Panc1 (cell line): ENCODE measurements around the gene OTUB1.

ENCODE experiments used
- POLR2AphosphoS5 ChIP-seq: IDR thresholded peaks from 2 replicates; pipeline ENCODE4 v1.6.1; 2012; ENCODE audit warnings: mild to moderate bottlenecking, low read depth, low read length, moderate library complexity
- TCF7L2 ChIP-seq: IDR thresholded peaks from 2 replicates; pipeline ENCODE4 v1.6.1; 2011; ENCODE audit warnings: mild to moderate bottlenecking, low read depth, low read length, inconsistent platforms
- TF ChIP-seq, protein P1 (sequence below): fragments of 450-650 bp; IDR thresholded peaks from 2 replicates; pipeline ENCODE4 v1.5.1; 2017; ENCODE audit warnings: mild to moderate bottlenecking
- TF ChIP-seq, protein P2 (sequence below), 2 experiments: IDR thresholded peaks; 2 replicates each; pipeline ENCODE4 v1.6.1; 2011 to 2012; ENCODE audit warnings: low read depth in 2 of 2, control low read depth in 1 of 2, low read length in 1 of 2, mild to moderate bottlenecking in 1 of 2, moderate library complexity in 1 of 2; ENCODE audit not compliant: insufficient read depth in 1 of 2

DNA sequence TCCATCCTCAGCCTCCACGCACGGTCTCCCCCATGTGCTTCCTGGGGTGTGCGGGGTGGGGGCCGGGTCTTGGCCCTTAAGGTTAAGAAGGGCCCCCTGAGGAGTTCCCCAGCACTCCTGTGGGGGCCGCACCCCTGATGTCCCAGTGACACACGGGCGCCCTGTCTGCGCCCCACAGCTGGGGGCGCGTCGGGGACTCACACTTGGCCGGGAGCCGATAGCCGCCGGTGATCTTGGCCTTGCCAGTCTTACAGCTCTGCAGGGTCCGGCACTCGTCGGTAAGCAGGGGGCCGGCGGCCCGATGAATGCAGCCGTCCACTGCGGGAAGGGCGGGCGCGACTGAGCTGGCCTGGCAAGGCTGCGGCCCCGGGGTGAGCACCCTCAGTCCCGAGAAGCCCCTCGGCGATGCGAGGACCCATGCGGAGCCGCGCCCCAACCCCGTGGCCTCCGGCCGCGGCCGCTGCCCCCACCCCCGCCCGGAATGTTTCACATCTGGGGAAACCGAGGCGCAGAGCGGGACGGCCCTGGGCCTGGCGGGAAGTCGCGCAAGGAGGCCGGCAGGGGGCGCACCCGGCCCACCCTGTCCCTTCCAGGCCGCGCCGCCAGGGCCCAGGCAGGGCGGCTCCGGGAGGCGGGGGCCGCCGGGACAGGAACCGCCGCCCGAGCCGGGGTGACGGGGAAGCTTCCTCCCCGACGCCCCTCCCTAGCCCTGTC is 13.9 kb downstream of the OTUB1 start:
- TF ChIP-seq, protein P1, sequence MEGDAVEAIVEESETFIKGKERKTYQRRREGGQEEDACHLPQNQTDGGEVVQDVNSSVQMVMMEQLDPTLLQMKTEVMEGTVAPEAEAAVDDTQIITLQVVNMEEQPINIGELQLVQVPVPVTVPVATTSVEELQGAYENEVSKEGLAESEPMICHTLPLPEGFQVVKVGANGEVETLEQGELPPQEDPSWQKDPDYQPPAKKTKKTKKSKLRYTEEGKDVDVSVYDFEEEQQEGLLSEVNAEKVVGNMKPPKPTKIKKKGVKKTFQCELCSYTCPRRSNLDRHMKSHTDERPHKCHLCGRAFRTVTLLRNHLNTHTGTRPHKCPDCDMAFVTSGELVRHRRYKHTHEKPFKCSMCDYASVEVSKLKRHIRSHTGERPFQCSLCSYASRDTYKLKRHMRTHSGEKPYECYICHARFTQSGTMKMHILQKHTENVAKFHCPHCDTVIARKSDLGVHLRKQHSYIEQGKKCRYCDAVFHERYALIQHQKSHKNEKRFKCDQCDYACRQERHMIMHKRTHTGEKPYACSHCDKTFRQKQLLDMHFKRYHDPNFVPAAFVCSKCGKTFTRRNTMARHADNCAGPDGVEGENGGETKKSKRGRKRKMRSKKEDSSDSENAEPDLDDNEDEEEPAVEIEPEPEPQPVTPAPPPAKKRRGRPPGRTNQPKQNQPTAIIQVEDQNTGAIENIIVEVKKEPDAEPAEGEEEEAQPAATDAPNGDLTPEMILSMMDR = peak; percentile 73
- TF ChIP-seq POLR2AphosphoS5 (no peak), TCF7L2 (no peak)
- TF ChIP-seq, protein P2, sequence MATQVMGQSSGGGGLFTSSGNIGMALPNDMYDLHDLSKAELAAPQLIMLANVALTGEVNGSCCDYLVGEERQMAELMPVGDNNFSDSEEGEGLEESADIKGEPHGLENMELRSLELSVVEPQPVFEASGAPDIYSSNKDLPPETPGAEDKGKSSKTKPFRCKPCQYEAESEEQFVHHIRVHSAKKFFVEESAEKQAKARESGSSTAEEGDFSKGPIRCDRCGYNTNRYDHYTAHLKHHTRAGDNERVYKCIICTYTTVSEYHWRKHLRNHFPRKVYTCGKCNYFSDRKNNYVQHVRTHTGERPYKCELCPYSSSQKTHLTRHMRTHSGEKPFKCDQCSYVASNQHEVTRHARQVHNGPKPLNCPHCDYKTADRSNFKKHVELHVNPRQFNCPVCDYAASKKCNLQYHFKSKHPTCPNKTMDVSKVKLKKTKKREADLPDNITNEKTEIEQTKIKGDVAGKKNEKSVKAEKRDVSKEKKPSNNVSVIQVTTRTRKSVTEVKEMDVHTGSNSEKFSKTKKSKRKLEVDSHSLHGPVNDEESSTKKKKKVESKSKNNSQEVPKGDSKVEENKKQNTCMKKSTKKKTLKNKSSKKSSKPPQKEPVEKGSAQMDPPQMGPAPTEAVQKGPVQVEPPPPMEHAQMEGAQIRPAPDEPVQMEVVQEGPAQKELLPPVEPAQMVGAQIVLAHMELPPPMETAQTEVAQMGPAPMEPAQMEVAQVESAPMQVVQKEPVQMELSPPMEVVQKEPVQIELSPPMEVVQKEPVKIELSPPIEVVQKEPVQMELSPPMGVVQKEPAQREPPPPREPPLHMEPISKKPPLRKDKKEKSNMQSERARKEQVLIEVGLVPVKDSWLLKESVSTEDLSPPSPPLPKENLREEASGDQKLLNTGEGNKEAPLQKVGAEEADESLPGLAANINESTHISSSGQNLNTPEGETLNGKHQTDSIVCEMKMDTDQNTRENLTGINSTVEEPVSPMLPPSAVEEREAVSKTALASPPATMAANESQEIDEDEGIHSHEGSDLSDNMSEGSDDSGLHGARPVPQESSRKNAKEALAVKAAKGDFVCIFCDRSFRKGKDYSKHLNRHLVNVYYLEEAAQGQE (IDR thresholded peaks at IDR 0.05; ENCODE audit: insufficient read depth in 1 of 2, low read depth in 2 of 2, low read length in 1 of 2) = no peak
